Measurements from ENCODE around the gene PLXNB3. TPM values are rescaled to one million over a fixed set of nuclear protein-coding genes. Genes with fewer than 3 reads are reported as not detected.

Gene PLXNB3
- total RNA-seq, 1 donor from 2014 or later: 0.71 TPM

- Mint-ChIP-seq H3K27me3 (ENCODE audit: insufficient read depth, low read depth) (peaks cover 2% of the 10 kb centered on the region), H3K4me1 (peaks cover 2% of the 10 kb centered on the region), H3K36me3 (no peaks in the 10 kb centered on the region), H3K4me3 (no peak overlapping the region), H3K27ac (no peak overlapping the region), H3K9me3 (peaks cover 5% of the 10 kb centered on the region)
- no peaks in the 10 kb centered on the region for H3F3A ChIP-seq (ENCODE audit: low read depth)
- no peaks in the 10 kb centered on the region for H3K4me1 ChIP-seq
- H3K9me3 ChIP-seq (ENCODE audit: low read depth): no peaks in the 10 kb centered on the region
- no peak overlapping the region for H3K4me2 ChIP-seq
- H3K4me3 ChIP-seq: no peak overlapping the region
- no peaks in the 10 kb centered on the region for H4K20me1 ChIP-seq (ENCODE audit: low read depth)
- H3K27me3 ChIP-seq: no peaks in the 10 kb centered on the region
- TF ChIP-seq EZH2phosphoT487 (IDR thresholded peaks at IDR 0.05) (no peak), CTCF (IDR thresholded peaks at IDR 0.05) (no peak), EZH2 (IDR thresholded peaks at IDR 0.05) (no peak)
- DNase-seq (ENCODE audit: low spot score): no peak
- no peak overlapping the region for H2AFZ ChIP-seq (replicated peaks)
- no peak overlapping the region for H3K9ac ChIP-seq
- no peaks in the 10 kb centered on the region for H3K36me3 ChIP-seq
- H3K27ac ChIP-seq: no peak overlapping the region
- H3K79me2 ChIP-seq (ENCODE audit: low read depth): no peaks in the 10 kb centered on the region
Observed at GRCh38 chrX:153774576-153775292, 10.7 kb downstream of the PLXNB3 start.

- H3K4me3 Mint-ChIP-seq: no peak overlapping the region
Observed at GRCh38 chrX:153775293-153776119, 11.5 kb downstream of the PLXNB3 start.

GRCh38 chrX:153776120-153776599 is 12.1 kb downstream of the PLXNB3 start:
- peaks cover 8% of the 10 kb centered on the region for H3K4me1 Mint-ChIP-seq
- no peak overlapping the region for H3K9ac ChIP-seq
- TF ChIP-seq EZH2 (IDR thresholded peaks at IDR 0.05): no peak
- TF ChIP-seq CTCF (IDR thresholded peaks at IDR 0.05): no peak
- TF ChIP-seq EZH2phosphoT487 (IDR thresholded peaks at IDR 0.05): no peak
- no peaks in the 10 kb centered on the region for H4K20me1 ChIP-seq (ENCODE audit: low read depth)
- H3K27me3 Mint-ChIP-seq (ENCODE audit: insufficient read depth, low read depth): peaks cover 2% of the 10 kb centered on the region
- H3K36me3 Mint-ChIP-seq: no peaks in the 10 kb centered on the region
- DNase-seq (ENCODE audit: low spot score): no peak
- H3F3A ChIP-seq (ENCODE audit: low read depth): no peaks in the 10 kb centered on the region
- H3K9me3 Mint-ChIP-seq: peaks cover 4% of the 10 kb centered on the region
- H3K4me1 ChIP-seq: no peaks in the 10 kb centered on the region
- H3K27ac ChIP-seq: no peak overlapping the region
- no peak overlapping the region for H3K4me2 ChIP-seq
- no peak overlapping the region for H3K4me3 Mint-ChIP-seq
- no peaks in the 10 kb centered on the region for H3K36me3 ChIP-seq
- no peaks in the 10 kb centered on the region for H3K9me3 ChIP-seq (ENCODE audit: low read depth)
- no peaks in the 10 kb centered on the region for H3K27me3 ChIP-seq
- H2AFZ ChIP-seq (replicated peaks): no peak overlapping the region
- no peaks in the 10 kb centered on the region for H3K79me2 ChIP-seq (ENCODE audit: low read depth)
- H3K4me3 ChIP-seq: no peak overlapping the region
- no peak overlapping the region for H3K27ac Mint-ChIP-seq

More at GRCh38 chrX:153775293-153776119, 11.5 kb downstream of the PLXNB3 start:
- Histone ChIP-seq H3K4me2 (no peak overlapping the region), H3K9me3 (ENCODE audit: low read depth) (no peaks in the 10 kb centered on the region), H4K20me1 (ENCODE audit: low read depth) (no peaks in the 10 kb centered on the region), H3K27me3 (no peaks in the 10 kb centered on the region), H3K36me3 (no peaks in the 10 kb centered on the region), H3F3A (ENCODE audit: low read depth) (no peaks in the 10 kb centered on the region), H3K9ac (no peak overlapping the region), H2AFZ (replicated peaks) (no peak overlapping the region), H3K4me1 (no peaks in the 10 kb centered on the region), H3K27ac (no peak overlapping the region), H3K4me3 (no peak overlapping the region), H3K79me2 (ENCODE audit: low read depth) (no peaks in the 10 kb centered on the region)
- peaks cover 2% of the 10 kb centered on the region for H3K27me3 Mint-ChIP-seq (ENCODE audit: insufficient read depth, low read depth)
- peaks cover 8% of the 10 kb centered on the region for H3K4me1 Mint-ChIP-seq
- no peak overlapping the region for H3K27ac Mint-ChIP-seq
- H3K36me3 Mint-ChIP-seq: no peaks in the 10 kb centered on the region
- TF ChIP-seq EZH2 (IDR thresholded peaks at IDR 0.05): no peak
- no peak for TF ChIP-seq EZH2phosphoT487 (IDR thresholded peaks at IDR 0.05)
- TF ChIP-seq CTCF (IDR thresholded peaks at IDR 0.05): no peak
- no peak for DNase-seq (ENCODE audit: low spot score)
- H3K9me3 Mint-ChIP-seq: peaks cover 4% of the 10 kb centered on the region
